ENCODE data around the gene LRRC34. TPM values are rescaled to one million over a fixed set of nuclear protein-coding genes. Genes with fewer than 3 reads are reported as not detected.

LRRC34 gene
- total and polyA plus RNA-seq, 2 donors (not counting 1 experiment from before 2014, with no cell fraction given): 2.0 to 2.7 TPM

DNA sequence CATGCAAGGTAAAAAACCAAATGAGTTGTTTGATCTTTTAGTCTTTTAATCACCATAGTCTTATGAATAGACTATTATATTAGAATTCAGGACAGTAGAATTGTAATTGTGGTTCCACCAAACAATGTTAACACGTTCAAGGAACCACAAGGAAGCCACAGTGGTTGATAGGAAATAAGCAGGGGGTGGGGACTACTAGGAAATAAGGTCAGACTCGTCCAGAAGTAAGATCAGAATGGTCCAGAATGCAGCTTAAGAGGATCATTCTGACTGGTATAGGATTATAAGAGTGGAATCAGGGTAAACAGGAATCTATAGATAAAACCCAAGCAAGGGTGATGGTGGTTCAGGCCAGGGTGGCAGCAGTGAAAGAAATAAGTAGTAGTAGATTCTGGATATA lies 32.0 kb downstream of the LRRC34 start:
- no peak for TF ChIP-seq EZH2 (IDR thresholded peaks at IDR 0.05; ENCODE audit: low read length, missing control alignments)
- TF ChIP-seq, protein P1, sequence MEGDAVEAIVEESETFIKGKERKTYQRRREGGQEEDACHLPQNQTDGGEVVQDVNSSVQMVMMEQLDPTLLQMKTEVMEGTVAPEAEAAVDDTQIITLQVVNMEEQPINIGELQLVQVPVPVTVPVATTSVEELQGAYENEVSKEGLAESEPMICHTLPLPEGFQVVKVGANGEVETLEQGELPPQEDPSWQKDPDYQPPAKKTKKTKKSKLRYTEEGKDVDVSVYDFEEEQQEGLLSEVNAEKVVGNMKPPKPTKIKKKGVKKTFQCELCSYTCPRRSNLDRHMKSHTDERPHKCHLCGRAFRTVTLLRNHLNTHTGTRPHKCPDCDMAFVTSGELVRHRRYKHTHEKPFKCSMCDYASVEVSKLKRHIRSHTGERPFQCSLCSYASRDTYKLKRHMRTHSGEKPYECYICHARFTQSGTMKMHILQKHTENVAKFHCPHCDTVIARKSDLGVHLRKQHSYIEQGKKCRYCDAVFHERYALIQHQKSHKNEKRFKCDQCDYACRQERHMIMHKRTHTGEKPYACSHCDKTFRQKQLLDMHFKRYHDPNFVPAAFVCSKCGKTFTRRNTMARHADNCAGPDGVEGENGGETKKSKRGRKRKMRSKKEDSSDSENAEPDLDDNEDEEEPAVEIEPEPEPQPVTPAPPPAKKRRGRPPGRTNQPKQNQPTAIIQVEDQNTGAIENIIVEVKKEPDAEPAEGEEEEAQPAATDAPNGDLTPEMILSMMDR (conservative IDR thresholded peaks at IDR 0.05 in 1 of 2, IDR thresholded peaks at IDR 0.05 in 1 of 2; ENCODE audit: low read depth in 1 of 2, low read length in 2 of 2): no peak
- H3K27me3 ChIP-seq (ENCODE audit: control insufficient read depth, insufficient read depth, low read length): no peaks in the 10 kb centered on the region
- no peak overlapping the region for H3K27ac ChIP-seq (ENCODE audit: insufficient read depth, low read length)

DNA sequence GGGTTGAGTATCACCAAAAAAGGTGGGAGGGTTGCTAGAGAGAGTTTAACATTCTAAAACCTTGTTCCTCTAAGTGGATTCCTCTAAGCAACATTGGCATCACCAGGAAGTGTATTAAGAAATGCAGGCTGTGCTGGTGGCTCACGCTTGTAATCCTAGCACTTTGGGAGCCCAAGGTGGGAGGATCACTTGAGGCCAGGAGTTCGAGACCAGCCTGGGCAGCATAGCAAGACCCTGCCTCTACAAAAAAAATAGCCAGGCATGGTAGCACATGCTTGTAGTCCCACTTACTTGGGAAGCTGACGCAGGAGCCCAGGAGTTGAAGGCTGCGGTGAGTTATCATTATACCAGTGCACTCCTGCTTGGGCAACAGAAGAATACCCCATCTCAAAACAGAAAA lies 34.9 kb downstream of the LRRC34 start:
- Histone ChIP-seq H3K27me3 (ENCODE audit: control insufficient read depth, insufficient read depth, low read length) (no peaks in the 10 kb centered on the region), H3K9ac (ENCODE audit: insufficient read depth, low read length) (no peak overlapping the region), H4K20me1 (ENCODE audit: control insufficient read depth, extremely low read depth, insufficient read depth, low read length) (no peaks in the 10 kb centered on the region), H3K9me3 (ENCODE audit: control insufficient read depth, insufficient read depth, low read depth, low read length) (no peaks in the 10 kb centered on the region), H3K4me3 (replicated peaks in 1 of 4; ENCODE audit: control extremely low read depth in 1 of 4, insufficient read depth in 1 of 4, low read depth in 3 of 4, low read length in 4 of 4) (no peak overlapping the region), H3K36me3 (ENCODE audit: control insufficient read depth, insufficient read depth, low read length) (peaks cover 6% of the 10 kb centered on the region), H3K4me1 (ENCODE audit: control insufficient read depth, extremely low read depth, insufficient read depth, low read length) (peaks cover 5% of the 10 kb centered on the region), H3K27ac (ENCODE audit: insufficient read depth, low read length) (no peak overlapping the region), H2AFZ (ENCODE audit: low read length) (no peak overlapping the region), H3K4me2 (ENCODE audit: extremely low read depth, insufficient read depth, low read length) (no peak overlapping the region), H3K79me2 (ENCODE audit: control insufficient read depth, insufficient read depth, low read length) (peaks cover 27% of the 10 kb centered on the region)
- TF ChIP-seq EZH2 (IDR thresholded peaks at IDR 0.05; ENCODE audit: low read length, missing control alignments): no peak
- TF ChIP-seq, protein P1 (conservative IDR thresholded peaks at IDR 0.05 in 1 of 2, IDR thresholded peaks at IDR 0.05 in 1 of 2; ENCODE audit: low read depth in 1 of 2, low read length in 2 of 2): no peak
- no peak for DNase-seq (ENCODE audit: low read depth in 2 of 2)

More for the DNA sequence above, 32.0 kb downstream of the LRRC34 start:
- no peaks in the 10 kb centered on the region for H4K20me1 ChIP-seq (ENCODE audit: control insufficient read depth, extremely low read depth, insufficient read depth, low read length)
- H3K4me2 ChIP-seq (ENCODE audit: extremely low read depth, insufficient read depth, low read length): no peak overlapping the region
- H3K4me3 ChIP-seq (replicated peaks in 1 of 4; ENCODE audit: control extremely low read depth in 1 of 4, insufficient read depth in 1 of 4, low read depth in 3 of 4, low read length in 4 of 4): no peak overlapping the region
- H3K4me1 ChIP-seq (ENCODE audit: control insufficient read depth, extremely low read depth, insufficient read depth, low read length): no peaks in the 10 kb centered on the region
- no peaks in the 10 kb centered on the region for H3K9me3 ChIP-seq (ENCODE audit: control insufficient read depth, insufficient read depth, low read depth, low read length)
- no peak for DNase-seq (ENCODE audit: low read depth in 2 of 2)
- peaks cover 4% of the 10 kb centered on the region for H3K79me2 ChIP-seq (ENCODE audit: control insufficient read depth, insufficient read depth, low read length)
- H3K9ac ChIP-seq (ENCODE audit: insufficient read depth, low read length): no peak overlapping the region
- no peak overlapping the region for H2AFZ ChIP-seq (ENCODE audit: low read length)
- H3K36me3 ChIP-seq (ENCODE audit: control insufficient read depth, insufficient read depth, low read length): peaks cover 6% of the 10 kb centered on the region

DNA sequence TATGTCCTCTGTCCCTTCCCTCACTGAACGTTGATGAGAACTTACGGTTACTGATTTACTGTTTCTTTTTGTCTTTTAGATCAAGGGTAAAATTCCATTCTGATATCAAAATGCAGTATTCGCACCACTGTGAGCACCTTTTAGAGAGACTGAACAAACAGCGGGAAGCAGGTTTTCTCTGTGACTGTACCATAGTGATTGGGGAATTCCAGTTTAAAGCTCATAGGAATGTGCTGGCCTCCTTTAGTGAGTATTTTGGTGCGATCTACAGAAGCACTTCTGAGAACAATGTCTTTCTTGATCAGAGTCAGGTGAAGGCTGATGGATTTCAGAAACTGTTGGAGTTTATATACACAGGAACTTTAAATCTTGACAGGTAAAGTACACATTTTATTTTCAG lies 38.5 kb downstream of the LRRC34 start:
- no peak overlapping the region for H3K9ac ChIP-seq (ENCODE audit: insufficient read depth, low read length)
- H3K4me1 ChIP-seq (ENCODE audit: control insufficient read depth, extremely low read depth, insufficient read depth, low read length): peaks cover 5% of the 10 kb centered on the region
- H3K27ac ChIP-seq (ENCODE audit: insufficient read depth, low read length): no peak overlapping the region
- no peaks in the 10 kb centered on the region for H4K20me1 ChIP-seq (ENCODE audit: control insufficient read depth, extremely low read depth, insufficient read depth, low read length)
- no peak for DNase-seq (ENCODE audit: low read depth in 2 of 2)
- H3K79me2 ChIP-seq (ENCODE audit: control insufficient read depth, insufficient read depth, low read length): peaks cover 27% of the 10 kb centered on the region
- no peaks in the 10 kb centered on the region for H3K27me3 ChIP-seq (ENCODE audit: control insufficient read depth, insufficient read depth, low read length)
- TF ChIP-seq, protein P1 (conservative IDR thresholded peaks at IDR 0.05 in 1 of 2, IDR thresholded peaks at IDR 0.05 in 1 of 2; ENCODE audit: low read depth in 1 of 2, low read length in 2 of 2): no peak
- no peak for TF ChIP-seq EZH2 (IDR thresholded peaks at IDR 0.05; ENCODE audit: low read length, missing control alignments)
- peak overlapping the region; percentile 82 for H3K4me2 ChIP-seq (ENCODE audit: extremely low read depth, insufficient read depth, low read length)
- H3K9me3 ChIP-seq (ENCODE audit: control insufficient read depth, insufficient read depth, low read depth, low read length): no peaks in the 10 kb centered on the region
- H3K36me3 ChIP-seq (ENCODE audit: control insufficient read depth, insufficient read depth, low read length): no peaks in the 10 kb centered on the region
- H3K4me3 ChIP-seq (replicated peaks in 1 of 4; ENCODE audit: control extremely low read depth in 1 of 4, insufficient read depth in 1 of 4, low read depth in 3 of 4, low read length in 4 of 4): peak overlapping the region; percentile 86 to 97 (median 91)
- H2AFZ ChIP-seq (ENCODE audit: low read length): no peak overlapping the region
